ENCODE results near the gene PLXNA4. TPM values are rescaled to one million over a fixed set of nuclear protein-coding genes. Genes with fewer than 3 reads are reported as not detected.

The PLXNA4 gene
- polyA plus RNA-seq, 1 donor, result 2.6 TPM

DNA sequence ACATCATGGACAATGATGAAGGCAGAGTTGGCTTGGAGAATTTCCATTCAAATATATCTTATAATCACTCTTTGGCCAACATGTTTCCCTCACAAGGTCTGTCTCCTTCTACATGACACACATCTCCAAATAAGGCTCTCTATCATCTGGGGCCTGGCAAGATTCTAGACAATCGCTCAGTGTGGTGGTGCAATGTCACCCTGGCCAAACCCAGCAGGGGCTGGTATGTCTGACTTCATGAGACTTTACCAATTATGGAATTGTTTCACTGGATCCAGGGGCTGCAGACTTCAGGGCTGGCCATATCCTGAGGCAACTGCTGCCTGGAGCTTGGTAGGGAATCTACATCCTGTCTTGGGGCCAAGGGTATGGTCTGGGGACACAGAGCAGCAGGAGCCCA lies 319.0 kb downstream of the PLXNA4 start:
- no peak for DNase-seq

DNA sequence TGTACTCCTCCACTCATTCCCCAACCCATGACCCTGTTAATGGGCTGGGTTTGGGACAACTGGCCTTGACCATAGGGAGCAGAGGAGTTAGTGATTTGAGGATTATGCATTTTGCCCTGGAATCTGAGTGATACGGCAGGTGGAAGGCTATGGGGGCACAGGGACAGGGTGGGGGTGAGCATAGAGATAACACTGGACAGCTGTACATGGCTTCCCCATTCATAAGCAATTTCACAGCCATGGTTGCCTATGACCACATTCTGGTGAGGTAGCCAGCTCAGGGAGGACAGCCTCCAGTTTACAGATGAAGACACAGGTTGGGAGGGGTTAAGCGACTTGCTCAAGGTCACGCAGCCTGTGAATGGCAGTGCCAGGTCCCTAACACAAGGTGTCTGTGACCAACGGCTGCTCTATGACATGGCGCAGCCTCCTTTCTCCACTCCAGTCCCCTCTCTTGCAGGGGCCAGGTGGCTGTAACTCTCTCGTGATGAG lies 319.5 kb downstream of the PLXNA4 start:
- no peak for DNase-seq

DNA sequence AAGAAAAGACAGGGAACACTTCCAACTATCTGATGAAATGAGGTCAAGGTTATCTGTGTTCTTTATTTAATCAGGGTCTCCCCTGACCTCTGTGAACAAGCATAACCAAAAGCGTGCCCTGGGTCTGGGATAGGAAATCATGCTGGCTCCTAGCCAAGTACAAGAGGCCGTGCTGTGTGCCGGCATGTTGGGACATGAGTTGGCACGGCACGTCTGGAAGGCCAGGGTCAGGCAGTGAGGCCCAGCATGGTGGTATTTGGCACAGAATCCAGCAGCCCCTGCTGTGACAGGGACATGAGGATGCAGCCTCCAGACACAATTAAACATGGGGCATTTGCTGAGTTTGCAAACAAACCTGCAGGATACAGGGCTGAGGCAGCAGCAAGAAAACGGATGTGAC lies 320.4 kb downstream of the PLXNA4 start:
- DNase-seq, result no peak

DNA sequence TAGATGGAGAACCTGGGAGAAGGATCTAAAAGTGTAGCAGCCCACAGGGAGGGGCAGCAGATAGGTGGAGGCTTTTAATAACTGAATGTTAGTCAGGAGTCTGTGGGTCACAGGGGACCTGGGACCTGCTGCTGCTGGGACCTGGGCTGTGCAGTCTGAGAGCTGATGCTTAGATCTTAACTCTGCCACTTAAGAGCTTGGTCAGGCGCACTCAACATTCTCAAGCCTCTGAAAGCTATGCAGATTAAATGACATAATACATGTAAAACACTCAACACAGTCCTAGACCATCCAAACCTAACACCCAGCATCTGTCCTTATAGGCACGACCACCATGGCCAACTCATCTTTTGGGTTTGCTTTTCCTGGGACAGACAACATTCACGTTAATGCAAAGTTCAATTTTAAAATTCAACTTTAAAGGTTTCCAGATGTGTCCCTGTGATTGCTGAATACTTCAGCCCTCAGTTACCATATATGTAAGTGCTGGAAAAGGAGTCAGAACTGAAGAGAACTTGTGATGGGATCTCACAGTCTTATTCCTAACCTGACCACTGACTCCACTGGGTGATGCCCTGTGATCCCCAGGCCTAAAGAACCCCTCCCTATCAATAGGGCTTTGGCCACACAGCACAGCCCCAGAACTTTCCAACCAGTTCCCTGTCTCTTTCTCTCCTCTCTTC lies 321.0 kb downstream of the PLXNA4 start:
- DNase-seq, result no peak

DNA sequence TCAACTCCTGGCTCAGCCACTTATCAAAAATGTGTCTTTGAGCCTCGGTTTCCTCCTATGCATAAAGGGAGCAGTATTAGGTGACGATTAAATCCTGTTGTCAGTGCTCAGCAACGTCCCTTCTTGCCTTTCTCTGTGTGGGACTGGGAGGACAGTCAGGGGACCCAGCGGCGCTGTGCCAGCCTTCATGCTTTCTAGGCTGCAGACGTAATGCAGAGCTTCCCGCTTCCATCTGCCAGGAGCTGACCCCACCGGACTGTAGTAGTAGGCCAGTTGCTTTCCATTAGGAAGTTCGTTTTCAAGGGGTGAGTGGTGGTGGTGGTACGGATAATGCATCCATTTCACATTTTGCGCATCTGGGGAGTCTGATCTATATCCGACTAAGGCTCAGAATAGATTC lies 321.8 kb downstream of the PLXNA4 start:
- no peak for DNase-seq

DNA sequence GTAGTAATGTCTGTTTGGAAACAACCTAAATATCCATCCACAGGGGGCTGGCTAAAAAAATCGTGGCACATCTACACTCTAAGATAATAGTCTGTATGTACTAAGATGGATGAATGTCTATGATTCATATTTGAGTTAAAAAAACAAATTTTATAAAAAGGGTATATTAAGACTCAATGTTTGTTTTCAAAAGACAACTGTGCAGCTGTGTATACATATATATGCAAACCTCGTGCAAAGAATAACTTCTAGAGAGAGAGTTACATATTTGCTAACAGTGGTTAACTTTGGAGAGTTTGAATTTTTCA lies 323.5 kb downstream of the PLXNA4 start:
- DNase-seq, result no peak

DNA sequence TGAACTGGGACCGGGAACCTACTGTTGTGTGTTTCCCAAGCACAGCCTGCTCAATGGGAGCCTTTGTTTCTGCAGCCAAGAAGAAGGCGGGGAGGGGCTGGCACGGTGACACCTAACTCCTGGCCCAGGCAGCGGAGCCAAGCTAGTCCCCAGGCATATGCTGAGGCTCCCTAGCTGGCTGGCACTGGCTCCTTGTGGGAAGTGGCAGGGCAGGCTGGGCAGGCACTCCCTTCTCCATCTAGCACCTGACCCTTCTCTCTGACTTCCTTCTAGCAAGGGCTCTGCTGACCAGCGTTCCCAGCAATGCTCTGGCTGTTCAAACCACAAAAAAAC lies 325.0 kb downstream of the PLXNA4 start:
- DNase-seq, result no peak

DNA sequence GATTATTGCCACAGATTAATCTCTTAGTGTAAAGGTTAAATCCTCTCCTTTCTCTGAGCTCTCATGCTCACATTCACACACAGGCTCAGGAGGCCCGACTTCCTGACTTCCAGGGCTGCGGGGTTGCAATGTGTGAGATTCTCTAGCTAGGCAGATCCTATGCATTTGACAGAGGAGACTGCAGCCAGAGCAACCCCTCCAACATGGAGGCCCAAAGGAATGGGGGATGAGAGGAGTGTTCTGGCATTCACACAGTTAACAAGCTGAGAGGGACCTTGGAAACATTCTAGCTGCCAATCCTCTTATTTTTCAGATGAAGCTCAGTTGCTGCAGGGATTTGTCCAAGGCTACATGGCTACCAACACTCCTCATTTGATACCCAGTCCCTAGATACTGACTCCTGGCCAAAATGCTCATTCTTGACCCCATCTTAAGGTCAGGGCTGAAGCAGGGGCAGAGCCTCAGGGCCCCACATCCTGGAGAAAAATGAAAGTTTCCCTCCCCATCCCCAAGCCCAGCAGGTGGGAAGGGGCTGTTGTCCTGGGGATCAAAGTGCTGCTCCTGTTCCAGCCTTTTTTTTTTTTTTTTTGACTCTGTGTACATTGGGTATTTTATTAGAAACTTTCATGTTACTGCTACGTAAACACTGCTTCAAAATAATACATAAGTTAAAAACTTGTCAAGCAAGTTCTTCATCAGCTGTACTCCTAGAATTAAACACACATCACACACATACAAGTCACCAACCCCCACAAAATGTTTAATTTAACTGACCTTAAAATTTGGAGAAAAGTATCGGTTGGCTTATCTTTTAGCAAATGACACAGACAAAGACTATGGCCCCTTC lies 325.6 kb downstream of the PLXNA4 start:
- DNase-seq, result no peak

DNA sequence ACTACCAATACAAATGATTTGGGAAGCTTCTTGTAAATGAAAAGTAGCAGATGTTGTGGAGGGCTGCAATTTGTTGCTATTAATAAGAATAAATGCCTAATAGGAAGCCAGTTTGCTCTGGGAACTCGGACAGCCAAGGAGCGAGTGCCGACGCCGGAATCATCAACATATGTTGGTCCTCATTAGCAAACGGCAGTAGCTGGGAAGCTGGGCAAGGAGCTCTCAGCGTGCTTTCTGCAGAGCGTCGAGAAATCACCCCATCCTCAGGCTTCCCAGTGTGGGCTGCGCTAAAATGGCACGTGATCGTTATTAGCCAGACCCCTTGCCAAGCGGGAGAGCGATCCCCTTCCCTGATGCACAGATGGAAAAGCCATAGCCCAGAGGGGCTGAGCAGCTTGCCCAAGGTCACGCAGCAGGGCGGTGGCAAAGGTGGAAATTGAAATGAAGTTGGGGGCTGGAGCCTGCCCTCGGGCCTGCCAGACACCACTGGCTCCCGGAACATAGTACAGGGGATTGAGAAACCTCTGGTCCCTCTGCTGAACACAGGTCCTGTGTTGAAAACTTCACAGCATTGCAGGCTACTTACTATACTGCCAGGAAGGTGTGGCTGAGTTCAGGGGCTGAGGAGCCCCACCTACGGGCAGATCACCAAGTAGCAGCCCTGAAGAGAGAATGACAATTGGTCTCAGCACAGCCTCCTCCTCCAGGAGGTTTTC lies 326.9 kb downstream of the PLXNA4 start:
- no peak for DNase-seq

DNA sequence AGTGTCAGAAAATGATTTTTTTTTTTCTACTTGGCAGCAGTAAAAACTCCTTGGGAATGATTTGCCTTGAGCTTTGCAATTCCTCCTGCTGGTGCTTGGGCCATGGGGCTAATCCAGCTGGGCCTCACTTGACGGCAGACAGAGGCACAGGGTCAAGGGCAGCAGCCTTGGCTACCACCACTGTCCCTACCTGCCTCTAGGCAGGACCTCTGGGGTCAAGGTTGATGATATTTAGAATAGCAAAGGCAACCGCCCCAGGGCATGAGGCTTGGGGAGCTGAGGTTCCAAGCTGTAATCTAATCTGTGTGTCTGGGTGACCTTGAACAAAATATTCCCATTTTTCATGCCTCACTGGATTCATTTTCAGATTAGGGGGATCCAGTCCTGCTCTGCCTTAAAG lies 327.4 kb downstream of the PLXNA4 start:
- no peak for DNase-seq

DNA sequence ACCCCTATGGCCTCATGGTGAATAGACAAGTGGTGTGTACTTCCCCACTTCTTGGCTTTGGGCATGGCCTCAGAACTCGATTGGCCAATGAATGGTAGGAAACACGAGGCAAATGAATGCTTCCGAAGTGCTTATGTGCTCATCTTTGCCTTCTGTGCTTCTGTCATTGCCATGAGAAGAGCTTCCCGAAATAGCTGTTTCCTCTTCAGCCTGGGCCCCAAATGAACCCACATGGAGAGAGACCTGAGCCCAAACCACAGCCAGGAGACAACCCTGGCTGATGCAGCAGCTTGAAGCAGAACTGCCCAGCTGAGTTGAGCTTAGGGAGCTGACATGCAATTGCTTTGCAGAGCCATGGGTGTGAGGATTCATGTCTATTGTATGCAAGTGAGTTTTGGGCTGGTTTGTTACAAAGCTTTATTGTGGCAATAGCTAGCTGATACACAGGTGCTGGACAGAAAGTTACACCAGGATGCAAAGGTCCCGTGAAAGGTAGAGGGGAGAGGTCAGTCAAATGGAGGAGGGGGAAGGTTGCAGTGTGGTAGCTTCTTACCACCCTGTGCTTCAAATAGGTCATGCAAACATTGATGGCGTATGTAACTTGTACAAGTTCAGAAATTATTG lies 328.2 kb downstream of the PLXNA4 start:
- DNase-seq, result no peak

DNA sequence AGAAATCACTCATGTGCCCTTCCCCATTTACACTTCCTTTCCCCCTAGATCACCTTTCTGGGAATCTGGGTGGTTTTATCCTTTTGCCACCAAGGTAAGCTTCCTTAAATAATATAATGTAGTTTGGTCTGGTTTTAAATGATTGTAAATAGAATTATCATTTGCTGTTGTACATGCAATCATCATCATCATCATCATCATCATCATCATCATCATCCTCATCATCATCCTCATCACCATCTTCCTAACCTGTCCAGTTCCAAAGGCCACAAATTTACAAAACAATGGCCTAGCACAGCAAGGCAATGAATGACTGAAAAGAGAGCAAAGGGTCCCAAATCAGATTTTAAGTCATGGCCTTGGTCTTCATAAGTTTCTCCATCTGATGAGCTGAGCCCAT lies 329.7 kb downstream of the PLXNA4 start:
- no peak for DNase-seq

DNA sequence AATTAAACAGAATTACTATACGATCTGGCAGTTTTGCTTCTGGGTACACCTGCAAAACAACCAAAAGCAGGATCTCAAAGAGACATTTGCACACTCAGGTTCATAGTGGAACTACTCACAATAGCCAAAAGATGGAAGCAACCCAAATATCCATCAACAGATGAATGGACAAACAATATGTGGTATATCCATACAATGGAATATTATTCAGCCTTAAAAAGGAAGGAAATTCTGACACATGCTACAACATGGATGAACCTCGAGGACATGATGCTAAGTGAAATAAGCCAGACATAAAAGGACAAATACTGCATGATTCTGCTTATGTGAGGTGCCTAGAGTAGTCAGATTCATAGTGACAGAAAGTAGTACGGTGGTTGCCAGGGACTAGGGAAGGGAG lies 330.7 kb downstream of the PLXNA4 start:
- DNase-seq, result no peak

DNA sequence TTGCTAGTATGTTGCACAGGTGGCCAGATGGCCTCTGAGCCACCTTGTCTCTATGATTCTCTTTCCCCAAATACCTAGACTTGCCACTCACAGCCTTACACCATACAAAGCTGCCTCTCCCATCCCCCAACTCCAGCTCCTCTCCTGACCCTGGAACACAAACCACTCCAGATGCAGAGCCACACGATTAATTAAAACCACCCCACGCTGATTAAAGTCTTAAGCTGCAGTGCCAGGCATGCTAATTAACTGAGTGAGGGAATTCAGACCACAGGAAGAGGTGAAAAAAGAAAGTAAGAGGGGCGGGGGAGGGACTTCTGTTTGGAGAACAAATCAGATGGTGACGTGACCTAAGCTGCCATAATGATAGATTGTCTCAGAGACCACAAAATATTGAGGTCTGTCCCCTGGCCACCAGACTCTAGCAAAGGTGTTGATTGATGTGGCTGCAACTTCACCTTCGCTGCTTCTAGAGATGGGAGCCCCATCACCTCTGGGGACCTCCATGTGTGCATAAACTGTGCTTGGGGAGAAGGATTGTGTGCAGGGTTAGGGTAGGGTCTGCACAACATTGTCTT lies 331.3 kb downstream of the PLXNA4 start:
- DNase-seq, result no peak

DNA sequence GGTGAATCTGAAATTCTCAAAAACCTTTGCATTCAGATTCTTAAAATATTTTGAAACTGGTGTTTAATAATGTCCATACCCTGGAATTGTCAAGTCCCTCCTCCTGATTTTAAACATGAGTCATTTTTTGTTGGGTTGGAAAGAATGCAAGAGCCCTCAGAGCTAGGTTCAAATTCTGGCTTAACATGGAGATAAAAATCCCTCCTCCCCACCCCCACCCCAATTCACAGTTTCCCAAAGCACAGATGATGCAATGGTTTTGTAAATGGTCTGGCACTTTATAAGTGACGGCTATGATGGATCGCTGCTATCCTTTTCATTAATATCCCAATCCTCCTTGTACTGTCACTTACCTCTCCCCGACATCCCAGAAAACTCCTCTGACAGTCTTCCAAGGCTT lies 332.8 kb downstream of the PLXNA4 start:
- DNase-seq, result no peak

DNA sequence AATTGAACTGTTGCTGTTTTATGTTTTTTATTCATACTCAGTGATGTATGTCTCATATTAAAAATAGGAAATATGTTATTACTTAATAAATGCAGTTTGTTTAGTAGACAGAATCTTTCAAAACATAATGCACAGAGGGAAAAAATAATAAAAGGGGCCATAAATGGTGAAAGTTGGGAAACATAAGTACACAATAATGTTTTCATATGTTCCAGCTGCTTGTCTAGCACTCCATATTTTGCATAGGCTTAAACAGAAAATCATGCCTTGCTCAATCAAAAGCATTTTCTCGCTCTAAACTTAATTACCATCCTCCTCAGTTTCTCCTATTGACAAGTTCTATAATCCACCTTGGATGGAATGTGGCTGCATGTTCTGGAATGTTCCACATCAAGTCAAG lies 333.2 kb downstream of the PLXNA4 start:
- DNase-seq, result no peak

DNA sequence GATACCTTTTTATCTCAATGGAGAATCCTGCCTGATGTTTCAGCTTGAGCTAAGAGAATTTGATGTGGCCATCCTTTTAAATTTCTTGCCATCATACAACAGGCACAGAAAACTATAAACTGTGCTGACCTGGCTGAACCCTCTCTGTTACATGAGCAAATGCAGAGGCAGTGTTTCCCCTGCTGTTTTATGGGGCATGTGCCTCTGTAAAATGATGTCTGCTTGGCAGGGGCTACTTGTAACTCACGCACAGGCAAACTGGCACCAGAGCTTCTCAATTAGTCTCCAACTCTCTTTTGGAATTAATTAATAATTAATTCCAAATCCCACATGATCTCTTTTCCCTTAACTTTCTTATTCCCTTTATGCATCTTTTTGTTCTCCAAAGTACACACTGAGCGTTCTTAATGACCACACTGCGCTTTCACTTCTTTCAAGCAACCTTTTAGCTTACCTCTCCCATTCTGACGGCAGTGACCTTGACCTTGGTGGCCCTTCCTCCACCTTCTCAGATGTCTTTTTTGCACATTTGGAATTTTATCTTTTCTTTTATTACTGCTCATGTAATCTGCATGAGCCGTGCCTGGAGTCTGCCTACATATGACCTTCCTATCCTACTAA lies 334.0 kb downstream of the PLXNA4 start:
- no peak for DNase-seq

DNA sequence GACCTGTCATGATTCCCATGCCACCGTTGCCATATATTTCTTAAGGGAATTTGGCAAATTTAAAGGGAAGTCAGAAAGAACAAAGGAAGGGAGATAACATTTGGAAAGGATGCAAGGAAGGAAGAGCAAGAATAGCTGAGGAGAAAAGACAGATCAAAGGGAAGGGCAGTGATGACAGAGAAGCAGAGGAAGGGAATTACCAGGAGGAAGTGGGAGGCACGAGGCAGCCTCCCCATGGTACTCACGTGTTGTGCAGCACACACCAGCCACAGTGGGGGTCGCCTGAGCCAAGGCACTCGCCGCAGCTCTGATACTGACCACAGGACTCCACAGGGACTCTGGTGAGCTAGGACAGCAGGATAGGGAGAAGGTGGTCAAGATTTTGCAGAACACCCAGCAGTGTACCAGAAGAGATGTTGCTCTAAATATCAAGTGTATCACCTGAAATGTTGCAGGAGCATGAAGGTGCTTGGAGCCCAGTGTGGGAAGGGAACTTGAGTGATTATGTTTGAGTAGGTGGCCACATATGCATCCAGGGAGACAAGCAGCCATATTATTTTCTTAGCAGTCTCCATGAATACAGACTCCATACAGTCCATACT lies 335.3 kb downstream of the PLXNA4 start:
- no peak for DNase-seq

DNA sequence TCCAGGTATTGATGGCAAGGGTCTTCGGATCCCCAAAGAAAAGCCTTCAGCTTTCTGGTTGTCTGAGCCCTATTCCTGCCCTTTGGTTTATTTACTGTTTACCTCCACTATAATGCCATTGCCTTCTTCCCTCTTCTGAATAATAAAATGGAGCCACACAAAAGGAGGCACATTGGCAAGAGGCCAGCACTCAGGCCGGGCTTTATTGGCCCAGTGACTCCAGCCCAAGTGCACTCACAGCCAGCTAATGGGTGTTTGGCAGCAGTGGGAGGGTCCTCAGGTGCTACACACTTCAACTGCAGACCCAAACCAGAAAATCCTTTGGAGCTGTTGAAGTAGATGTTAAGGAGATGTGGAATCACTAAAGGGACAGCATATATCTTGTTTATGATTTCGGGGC lies 336.0 kb downstream of the PLXNA4 start:
- DNase-seq, result no peak

DNA sequence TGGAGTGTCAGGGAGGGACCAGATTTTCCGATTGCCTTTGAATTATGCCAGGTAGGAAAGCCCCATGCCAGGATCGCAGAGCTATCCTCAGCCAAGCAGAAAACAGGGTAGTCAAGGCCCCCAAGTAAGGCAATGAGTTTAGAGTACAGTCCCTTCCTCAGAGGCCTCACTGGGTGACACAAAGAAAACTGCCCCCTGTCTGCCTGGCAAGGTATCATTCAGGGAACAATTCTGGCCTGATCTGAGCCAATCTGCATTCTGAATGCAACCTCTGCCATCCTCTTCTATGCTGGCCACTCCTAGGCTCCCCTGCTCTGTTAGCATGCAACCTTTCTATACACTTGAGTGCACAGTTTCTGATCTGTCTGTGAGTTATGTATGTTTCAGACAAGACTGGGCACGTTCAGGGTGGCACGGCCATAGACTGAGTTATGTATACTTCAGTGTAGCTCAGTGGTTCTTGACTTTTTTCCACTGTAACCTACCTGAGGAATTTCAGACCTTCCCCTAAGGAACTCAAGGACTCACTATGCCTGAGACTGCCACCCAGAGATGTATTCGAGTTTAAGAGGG lies 336.8 kb downstream of the PLXNA4 start:
- DNase-seq, result no peak

DNA sequence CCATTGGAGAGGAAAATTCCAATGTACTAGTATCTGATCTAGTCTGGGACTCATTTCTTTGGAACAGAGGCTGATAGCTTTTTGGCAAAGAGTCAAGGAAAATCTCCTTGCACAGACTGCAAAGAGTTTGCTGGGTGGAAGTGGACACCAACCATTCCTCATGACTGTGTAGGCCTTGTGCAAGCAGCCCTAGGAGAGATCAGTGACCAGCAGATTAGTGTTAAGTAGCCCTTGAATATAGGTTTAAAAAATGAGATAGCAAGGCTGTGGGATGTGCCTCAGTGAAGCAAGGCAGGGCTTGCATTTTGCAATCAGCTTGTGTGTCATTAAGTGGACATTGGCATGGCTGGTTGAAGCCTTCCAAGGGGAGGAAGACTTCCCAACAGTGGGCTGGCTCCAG lies 341.6 kb downstream of the PLXNA4 start:
- no peak for DNase-seq

DNA sequence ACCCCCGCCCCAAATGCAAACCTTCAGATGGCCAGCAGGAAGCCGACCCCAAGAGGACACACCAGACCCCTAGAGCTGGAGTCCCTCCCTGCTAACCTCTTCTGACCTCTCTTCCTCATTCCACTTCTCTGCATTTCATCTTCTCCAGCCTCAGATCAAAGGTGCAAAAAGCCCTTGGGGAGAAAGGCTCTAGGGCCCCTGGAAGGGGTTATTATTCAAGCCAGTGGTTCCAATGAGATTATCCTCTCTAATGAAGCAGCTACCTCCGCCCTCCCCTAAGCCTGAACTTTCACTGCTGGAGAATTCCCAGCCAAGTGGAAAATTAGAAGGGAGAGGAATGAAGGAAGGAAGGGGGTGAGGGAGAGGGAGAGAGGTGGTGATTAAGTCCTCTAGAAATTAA lies 343.9 kb downstream of the PLXNA4 start:
- DNase-seq, result no peak
